Choroid plexus epithelial cell (primary cell): Measurements from ENCODE around the gene MAN2A2.
"Not testable (repeated sequence)": the region's sequence is repeated elsewhere in the genome, so short reads cannot be mapped to it uniquely, and the experiment has no call there.

ENCODE experiments used
- DNase-seq: peaks from one replicate; pipeline ENCODE4 v3.0.0-alpha.2; 2010; ENCODE audit warnings: low read depth
- H3K4me3 ChIP-seq: 2 replicates; pipeline ENCODE4 v1.5.1; 2011; ENCODE audit warnings: low read depth, mild to moderate bottlenecking, control low read depth, low read length, moderate library complexity
- TF ChIP-seq, protein P1 (sequence below): conservative IDR thresholded peaks from 2 replicates; pipeline ENCODE4 v1.5.1; 2011; ENCODE audit warnings: low read depth, mild to moderate bottlenecking, control low read depth, inconsistent platforms, low read length, moderate library complexity

Gene MAN2A2

DNA sequence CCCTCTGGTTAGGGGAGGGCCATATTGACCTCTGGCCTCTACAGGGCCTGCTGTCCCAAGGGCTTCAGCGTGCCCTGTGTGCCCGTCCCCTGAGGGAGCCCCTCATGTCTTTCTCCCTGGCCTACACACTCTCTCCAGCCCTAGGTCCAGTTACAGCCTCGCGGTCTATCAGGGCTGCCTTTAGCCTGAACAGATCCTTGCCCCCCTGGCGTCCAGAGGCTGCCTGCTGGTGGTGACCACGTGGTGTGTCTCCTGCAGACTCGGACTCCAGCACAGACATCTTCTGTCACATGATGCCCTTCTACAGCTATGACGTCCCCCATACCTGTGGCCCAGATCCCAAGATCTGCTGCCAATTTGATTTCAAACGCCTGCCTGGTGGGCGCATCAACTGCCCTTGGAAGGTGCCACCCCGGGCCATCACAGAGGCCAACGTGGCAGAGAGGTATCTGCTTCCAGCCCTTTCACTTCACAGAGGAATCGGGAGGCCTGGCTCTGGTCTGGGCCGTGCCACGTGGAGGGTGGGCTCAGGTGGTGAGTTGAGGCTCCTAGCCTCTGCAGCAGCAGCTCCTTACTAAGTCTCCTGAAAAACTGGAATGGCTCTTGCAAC lies 4.1 kb downstream of the MAN2A2 start:
- TF ChIP-seq, protein P1, sequence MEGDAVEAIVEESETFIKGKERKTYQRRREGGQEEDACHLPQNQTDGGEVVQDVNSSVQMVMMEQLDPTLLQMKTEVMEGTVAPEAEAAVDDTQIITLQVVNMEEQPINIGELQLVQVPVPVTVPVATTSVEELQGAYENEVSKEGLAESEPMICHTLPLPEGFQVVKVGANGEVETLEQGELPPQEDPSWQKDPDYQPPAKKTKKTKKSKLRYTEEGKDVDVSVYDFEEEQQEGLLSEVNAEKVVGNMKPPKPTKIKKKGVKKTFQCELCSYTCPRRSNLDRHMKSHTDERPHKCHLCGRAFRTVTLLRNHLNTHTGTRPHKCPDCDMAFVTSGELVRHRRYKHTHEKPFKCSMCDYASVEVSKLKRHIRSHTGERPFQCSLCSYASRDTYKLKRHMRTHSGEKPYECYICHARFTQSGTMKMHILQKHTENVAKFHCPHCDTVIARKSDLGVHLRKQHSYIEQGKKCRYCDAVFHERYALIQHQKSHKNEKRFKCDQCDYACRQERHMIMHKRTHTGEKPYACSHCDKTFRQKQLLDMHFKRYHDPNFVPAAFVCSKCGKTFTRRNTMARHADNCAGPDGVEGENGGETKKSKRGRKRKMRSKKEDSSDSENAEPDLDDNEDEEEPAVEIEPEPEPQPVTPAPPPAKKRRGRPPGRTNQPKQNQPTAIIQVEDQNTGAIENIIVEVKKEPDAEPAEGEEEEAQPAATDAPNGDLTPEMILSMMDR = no peak
- no peak overlapping the region for H3K4me3 ChIP-seq
- DNase-seq = no peak

DNA sequence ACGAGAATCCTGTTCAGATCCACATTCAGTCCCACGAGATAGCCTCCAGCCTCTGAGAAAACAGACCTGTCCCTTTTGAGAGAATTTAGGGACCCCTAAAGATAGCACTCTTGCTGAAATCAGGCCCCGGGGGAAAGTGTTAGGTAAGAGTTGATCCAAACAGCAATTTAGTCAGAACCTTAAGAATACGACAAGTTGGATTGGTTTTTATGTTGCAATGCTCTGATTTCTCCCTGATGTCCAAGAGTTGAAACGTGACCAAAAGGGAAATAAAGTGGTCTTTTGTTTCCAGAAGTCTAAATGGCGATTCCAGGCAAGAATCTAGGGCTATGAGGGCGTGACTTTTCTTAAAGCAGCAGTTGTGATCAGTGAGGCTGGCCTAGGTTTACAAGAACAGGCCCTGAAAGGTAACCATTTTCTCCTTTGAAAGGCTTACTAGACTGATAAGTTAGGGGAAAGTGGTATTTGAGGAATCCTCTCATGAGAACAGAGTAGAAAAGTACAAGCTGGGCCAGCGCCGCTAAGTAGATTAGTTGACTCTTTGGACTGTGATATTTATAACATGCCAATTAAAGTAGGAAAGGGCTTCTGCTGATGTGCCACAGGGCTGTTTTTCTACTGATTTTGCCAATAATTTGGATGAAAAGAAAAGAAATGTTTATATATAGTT lies 4.9 kb downstream of the MAN2A2 start:
- TF ChIP-seq, protein P1 = no peak
- no peak overlapping the region for H3K4me3 ChIP-seq
- no peak for DNase-seq

DNA sequence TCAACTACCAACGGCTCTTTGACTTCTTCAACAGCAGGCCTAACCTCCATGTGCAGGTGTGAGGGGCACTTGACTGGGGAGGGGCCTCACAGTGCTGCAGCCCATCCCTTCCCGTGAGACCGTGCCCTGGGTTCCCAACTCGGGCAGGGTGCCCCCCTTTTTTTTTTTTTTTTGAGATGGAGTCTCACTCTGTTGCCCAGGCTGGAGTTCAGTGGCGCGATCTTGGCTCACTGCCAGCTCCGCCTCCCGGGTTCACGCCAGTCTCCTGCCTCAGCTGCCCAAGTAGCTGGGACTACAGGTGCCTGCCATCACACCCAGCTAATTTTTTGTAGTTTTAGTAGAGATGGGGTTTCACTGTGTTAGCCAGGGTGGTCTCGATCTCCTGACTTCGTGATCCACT lies 6.3 kb downstream of the MAN2A2 start:
- H3K4me3 ChIP-seq, DNase-seq: not testable (repeated sequence)

DNA sequence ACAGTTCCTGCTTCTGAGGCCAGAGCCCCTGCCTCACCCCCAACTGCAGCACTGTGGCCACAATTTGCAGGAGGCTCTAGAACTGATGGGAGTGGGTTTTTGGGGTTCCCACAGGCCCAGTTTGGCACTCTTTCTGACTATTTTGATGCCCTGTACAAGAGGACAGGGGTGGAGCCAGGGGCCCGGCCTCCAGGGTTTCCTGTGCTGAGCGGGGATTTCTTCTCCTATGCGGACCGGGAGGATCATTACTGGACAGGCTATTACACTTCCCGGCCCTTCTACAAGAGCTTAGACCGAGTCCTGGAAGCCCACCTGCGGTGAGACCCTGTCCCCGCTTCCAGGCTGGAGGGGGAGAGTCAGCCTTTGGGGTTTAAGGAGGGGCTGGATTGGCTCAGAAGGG lies 6.9 kb downstream of the MAN2A2 start:
- no peak overlapping the region for H3K4me3 ChIP-seq
- DNase-seq = no peak
- TF ChIP-seq, protein P1 = no peak

DNA sequence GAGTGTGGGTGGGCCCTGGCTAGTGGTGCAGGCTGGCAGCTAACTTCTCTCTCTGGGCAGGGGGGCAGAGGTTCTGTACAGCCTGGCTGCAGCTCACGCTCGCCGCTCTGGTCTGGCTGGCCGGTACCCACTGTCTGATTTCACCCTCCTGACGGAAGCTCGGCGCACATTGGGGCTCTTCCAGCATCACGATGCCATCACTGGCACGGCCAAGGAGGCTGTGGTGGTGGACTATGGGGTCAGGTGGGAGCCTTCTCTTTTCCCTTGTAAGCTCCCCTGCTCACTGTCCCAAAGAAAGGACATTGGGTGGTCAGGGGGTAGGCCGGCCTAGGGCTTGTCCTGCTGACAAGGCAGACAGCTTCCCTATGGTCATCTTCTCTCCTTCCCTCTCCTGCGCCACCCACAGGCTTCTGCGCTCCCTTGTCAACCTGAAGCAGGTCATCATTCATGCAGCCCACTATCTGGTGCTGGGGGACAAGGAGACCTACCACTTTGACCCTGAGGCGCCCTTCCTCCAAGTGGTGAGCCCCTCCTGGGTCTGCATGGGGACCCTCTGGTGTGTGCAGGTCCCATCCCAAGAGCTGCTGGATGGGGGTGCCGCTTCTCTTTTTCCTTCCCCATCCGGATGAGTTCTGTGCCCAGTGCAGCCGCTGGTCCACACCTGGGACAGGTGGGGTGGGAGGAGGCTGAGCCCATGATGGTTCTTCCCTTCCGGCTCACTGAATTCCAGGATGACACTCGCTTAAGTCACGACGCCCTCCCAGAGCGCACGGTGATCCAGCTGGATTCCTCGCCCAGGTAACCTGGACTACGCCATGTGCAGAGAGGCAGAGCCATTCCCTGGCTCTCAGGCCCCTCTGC lies 7.6 kb downstream of the MAN2A2 start:
- TF ChIP-seq, protein P1 = no peak
- DNase-seq = no peak
- H3K4me3 ChIP-seq = no peak overlapping the region

DNA sequence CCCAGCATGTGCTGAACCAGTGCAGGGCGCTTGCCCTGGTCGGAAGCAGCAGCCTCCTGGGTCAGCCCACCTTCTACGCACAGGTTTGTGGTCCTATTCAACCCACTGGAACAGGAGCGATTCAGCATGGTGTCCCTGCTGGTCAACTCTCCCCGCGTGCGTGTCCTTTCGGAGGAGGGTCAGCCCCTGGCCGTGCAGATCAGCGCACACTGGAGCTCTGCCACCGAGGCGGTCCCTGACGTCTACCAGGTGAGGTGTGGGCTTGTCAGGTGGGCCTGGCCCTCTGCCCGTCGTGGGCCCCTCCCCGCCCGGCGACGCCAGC lies 8.2 kb downstream of the MAN2A2 start:
- H3K4me3 ChIP-seq = no peak overlapping the region
- no peak for DNase-seq
- TF ChIP-seq, protein P1 = no peak

DNA sequence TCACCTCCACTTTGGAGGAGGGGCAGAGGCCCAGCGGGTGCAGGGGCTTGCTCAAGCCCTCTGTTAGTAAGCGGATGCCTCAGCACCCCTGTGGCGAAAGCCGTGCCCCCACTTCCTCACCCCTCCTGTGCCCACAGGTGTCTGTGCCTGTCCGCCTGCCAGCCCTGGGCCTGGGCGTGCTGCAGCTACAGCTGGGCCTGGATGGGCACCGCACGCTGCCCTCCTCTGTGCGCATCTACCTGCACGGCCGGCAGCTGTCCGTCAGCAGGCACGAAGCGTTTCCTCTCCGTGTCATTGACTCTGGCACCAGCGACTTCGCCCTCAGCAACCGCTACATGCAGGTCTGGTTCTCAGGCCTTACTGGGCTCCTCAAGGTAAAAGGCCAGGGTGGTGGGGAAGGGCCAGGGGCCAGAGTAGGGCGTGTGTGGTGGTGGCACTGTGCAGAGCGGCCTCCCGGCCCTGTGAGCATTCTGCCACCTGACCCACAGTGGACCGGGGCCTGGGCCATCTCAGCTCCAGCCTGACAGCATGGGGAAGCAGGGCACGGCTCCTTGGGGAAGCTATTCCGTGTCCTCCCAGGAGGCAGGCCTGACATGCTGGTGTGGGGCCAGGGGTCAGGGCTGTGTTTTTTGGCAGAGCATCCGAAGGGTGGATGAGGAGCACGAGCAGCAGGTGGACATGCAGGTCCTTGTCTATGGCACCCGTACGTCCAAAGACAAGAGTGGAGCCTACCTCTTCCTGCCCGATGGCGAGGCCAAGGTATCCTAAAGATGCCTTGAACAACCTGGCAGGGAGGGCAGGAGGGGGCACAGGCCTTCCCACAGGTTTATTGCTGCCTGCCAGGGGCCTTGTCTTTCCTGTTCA lies 9.0 kb downstream of the MAN2A2 start:
- TF ChIP-seq, protein P1 = no peak
- no peak overlapping the region for H3K4me3 ChIP-seq
- DNase-seq = no peak
